HG03460 (cell line): ENCODE data around the gene GNE.

Experiments used
- ATAC-seq: cut with Tn5 transposase; IDR thresholded peaks from one replicate; pipeline ENCODE4 v1.9.1; 2021; ENCODE audit not compliant: unreplicated experiment

Gene GNE

GRCh38 chr9:36170531-36170930 is 87.7 kb downstream of the GNE start:
- ATAC-seq, result no peak

- no peak for ATAC-seq
Observed at GRCh38 chr9:36169708-36170107, 88.5 kb downstream of the GNE start.

GRCh38 chr9:36169166-36169565 is 89.1 kb downstream of the GNE start, which contains the start of gene CCIN:
TSS of gene CCIN (plus strand) at chr9:36169388. CDS start at chr9:36169503, 115 bp downstream.
- no peak for ATAC-seq

GRCh38 chr9:36166168-36166927 is 91.9 kb downstream of the GNE start:
- ATAC-seq, result no peak

- ATAC-seq, result no peak
Observed at GRCh38 chr9:36165826-36166167, 92.5 kb downstream of the GNE start.

GRCh38 chr9:36164989-36165388 is 93.3 kb downstream of the GNE start:
- ATAC-seq, result no peak
